H9 (cell line): ENCODE measurements around the gene PSTPIP1. TPM values are rescaled to one million over a fixed set of nuclear protein-coding genes. Genes with fewer than 3 reads are reported as not detected.

Experiments
- DNase-seq: peaks from one replicate; pipeline ENCODE4 v3.0.0-alpha.2; 2017
- H2AFZ ChIP-seq: one replicate; pipeline ENCODE4 v1.6.1; 2013; ENCODE audit warnings: mild to moderate bottlenecking, low read length, control low read depth, moderate library complexity
- H2AK5ac ChIP-seq: 2 replicates; pipeline ENCODE4 v1.6.1; 2013; ENCODE audit warnings: low read length, control low read depth, mixed read lengths; ENCODE audit not compliant: insufficient read length
- H2BK120ac ChIP-seq: one replicate; pipeline ENCODE4 v1.6.1; 2013; ENCODE audit warnings: low read depth, mild to moderate bottlenecking, low read length, control low read depth, inconsistent platforms; ENCODE audit not compliant: poor library complexity, severe bottlenecking
- H2BK12ac ChIP-seq: 2 replicates; pipeline ENCODE4 v1.6.1; 2013; ENCODE audit warnings: low read length, control low read depth, mixed read lengths, low read depth; ENCODE audit not compliant: insufficient read length
- H2BK15ac ChIP-seq: 2 replicates; pipeline ENCODE4 v1.6.1; 2013; ENCODE audit warnings: low read depth, low read length, control low read depth
- H2BK20ac ChIP-seq: one replicate; pipeline ENCODE4 v1.6.1; 2013; ENCODE audit warnings: low read depth, mild to moderate bottlenecking, low read length, control low read depth, inconsistent platforms; ENCODE audit not compliant: poor library complexity, severe bottlenecking
- H2BK5ac ChIP-seq: 2 replicates; pipeline ENCODE4 v1.6.1; 2013; ENCODE audit warnings: low read length, control low read depth, mixed read lengths; ENCODE audit not compliant: insufficient read length
- H3K14ac ChIP-seq: 2 replicates; pipeline ENCODE4 v1.6.1; 2013; ENCODE audit warnings: low read length, control low read depth; ENCODE audit not compliant: insufficient read depth
- H3K18ac ChIP-seq: 2 replicates; pipeline ENCODE4 v1.6.1; 2013; ENCODE audit warnings: low read depth, mild to moderate bottlenecking, mixed read lengths, low read length, control low read depth; ENCODE audit not compliant: insufficient read length
- H3K23ac ChIP-seq: 2 replicates; pipeline ENCODE4 v1.6.1; 2013; ENCODE audit warnings: low read length, control low read depth, mixed read lengths, low read depth; ENCODE audit not compliant: insufficient read length
- H3K23me2 ChIP-seq: 2 replicates; pipeline ENCODE4 v1.6.1; 2013; ENCODE audit warnings: low read depth, mild to moderate bottlenecking, mixed read lengths, low read length, control low read depth; ENCODE audit not compliant: insufficient read length, poor library complexity, severe bottlenecking
- H3K27ac ChIP-seq: 2 replicates; pipeline ENCODE4 v1.5.1; 2013; ENCODE audit warnings: low read length, control low read depth, mixed read lengths, low read depth; ENCODE audit not compliant: insufficient read length
- H3K27me3 ChIP-seq: 2 replicates; pipeline ENCODE4 v1.6.1; 2013; ENCODE audit warnings: low read length, control low read depth, inconsistent platforms; ENCODE audit not compliant: insufficient read depth
- H3K4ac ChIP-seq: 2 replicates; pipeline ENCODE4 v1.6.1; 2013; ENCODE audit warnings: low read depth, mild to moderate bottlenecking, control low read depth, inconsistent platforms, low read length, moderate library complexity
- H3K4me1 ChIP-seq: 2 replicates; pipeline ENCODE4 v1.6.1; 2013; ENCODE audit warnings: low read length, control low read depth, inconsistent platforms; ENCODE audit not compliant: insufficient read depth
- H3K4me2 ChIP-seq: 2 replicates; pipeline ENCODE4 v1.6.1; 2013; ENCODE audit warnings: low read length, control low read depth, mixed read lengths; ENCODE audit not compliant: insufficient read length, insufficient read depth
- H3K56ac ChIP-seq: 2 replicates; pipeline ENCODE4 v1.6.1; 2013; ENCODE audit warnings: low read depth, mild to moderate bottlenecking, mixed read lengths, low read length, control low read depth; ENCODE audit not compliant: insufficient read length
- H3K79me1 ChIP-seq: 2 replicates; pipeline ENCODE4 v1.6.1; 2013; ENCODE audit warnings: low read depth, mild to moderate bottlenecking, moderate library complexity, low read length, control low read depth, inconsistent platforms; ENCODE audit not compliant: insufficient read depth, poor library complexity, severe bottlenecking
- H3K79me2 ChIP-seq: 2 replicates; pipeline ENCODE4 v1.6.1; 2013; ENCODE audit warnings: low read length, control low read depth, inconsistent platforms; ENCODE audit not compliant: insufficient read depth
- H3K9ac ChIP-seq: 2 replicates; pipeline ENCODE4 v1.6.1; 2013; ENCODE audit warnings: low read length, control low read depth, mixed read lengths; ENCODE audit not compliant: insufficient read length; ENCODE audit errors: extremely low read depth
- H3K9me3 ChIP-seq: one replicate; pipeline ENCODE4 v1.6.1; 2013; ENCODE audit warnings: low read depth, low read length, inconsistent platforms; ENCODE audit not compliant: control insufficient read depth
- H3T11ph ChIP-seq: one replicate; pipeline ENCODE4 v1.6.1; 2013; ENCODE audit warnings: mild to moderate bottlenecking, low read length, control low read depth, inconsistent platforms
- H4K20me1 ChIP-seq: one replicate; pipeline ENCODE4 v1.6.1; 2013; ENCODE audit not compliant: control insufficient read depth, insufficient read length, insufficient read depth
- H4K5ac ChIP-seq: 2 replicates; pipeline ENCODE4 v1.6.1; 2013; ENCODE audit warnings: low read depth, mild to moderate bottlenecking, mixed read lengths, low read length, control low read depth; ENCODE audit not compliant: insufficient read length
- H4K8ac ChIP-seq: replicated peaks from 2 replicates; pipeline ENCODE4 v1.6.1; 2013; ENCODE audit warnings: low read length, control low read depth, mixed read lengths, low read depth; ENCODE audit not compliant: insufficient read length
- H4K91ac ChIP-seq: 2 replicates; pipeline ENCODE4 v1.6.1; 2013; ENCODE audit warnings: low read depth, mild to moderate bottlenecking, moderate library complexity, mixed read lengths, low read length, control low read depth; ENCODE audit not compliant: insufficient read length
- H3K27ac Mint-ChIP-seq, 3 experiments: 2 replicates in 2 of 3; 3 replicates in 1 of 3; pipeline ENCODE4 v1.8.0; 2020 to 2021; ENCODE audit warnings: mixed read lengths in 3 of 3, mild to moderate bottlenecking in 1 of 3, moderate library complexity in 1 of 3
- H3K27me3 Mint-ChIP-seq: 2 replicates; pipeline ENCODE4 v1.8.0; 2021; ENCODE audit warnings: low read depth, mild to moderate bottlenecking, moderate library complexity, mixed read lengths
- H3K36me3 Mint-ChIP-seq, 3 experiments: 2 replicates in 2 of 3; 3 replicates in 1 of 3; pipeline ENCODE4 v1.8.0; 2020 to 2021; ENCODE audit warnings: low read depth in 3 of 3, mixed read lengths in 3 of 3; ENCODE audit not compliant: insufficient read depth in 1 of 3
- H3K4me1 Mint-ChIP-seq, 2 experiments: 2 replicates each; pipeline ENCODE4 v1.8.0; 2020; ENCODE audit warnings: mixed read lengths in 2 of 2
- H3K4me3 Mint-ChIP-seq, 2 experiments: 2 replicates in 1 of 2; 3 replicates in 1 of 2; pipeline ENCODE4 v1.8.0; 2020 to 2021; ENCODE audit warnings: mild to moderate bottlenecking in 2 of 2, mixed read lengths in 2 of 2, moderate library complexity in 1 of 2
- H3K9me3 Mint-ChIP-seq, 2 experiments: 2 replicates in 1 of 2; 3 replicates in 1 of 2; pipeline ENCODE4 v1.8.0; 2020; ENCODE audit warnings: mild to moderate bottlenecking in 2 of 2, mixed read lengths in 2 of 2, moderate library complexity in 1 of 2
- WGBS: extraction: QIAGEN DNeasy Blood & Tissue Kit; methylation state at CpG from one replicate; pipeline ENCODE4 v1.1.7; 2013; ENCODE audit warnings: missing lambda C conversion rate, low lambda C conversion rate, mixed read lengths; ENCODE audit not compliant: insufficient read length; ENCODE audit errors: extremely low coverage; 5-methylcytosine and 5-hydroxymethylcytosine counted together
- total RNA-seq: library from RNA; stranded (reverse); gene quantifications from 2 replicates; pipeline ENCODE4 v1.2.1, GENCODE V29; 2021
- TF ChIP-seq, protein P1 (sequence below): fragments of 200-600 bp; sonication (generic); conservative IDR thresholded peaks from 3 replicates; pipeline ENCODE4 v1.8.0; 2021; ENCODE audit warnings: antibody characterized with exemption, mild to moderate bottlenecking

PSTPIP1 gene
- total RNA-seq, 1 experiment from 2014 or later, result 1.8 TPM

DNA sequence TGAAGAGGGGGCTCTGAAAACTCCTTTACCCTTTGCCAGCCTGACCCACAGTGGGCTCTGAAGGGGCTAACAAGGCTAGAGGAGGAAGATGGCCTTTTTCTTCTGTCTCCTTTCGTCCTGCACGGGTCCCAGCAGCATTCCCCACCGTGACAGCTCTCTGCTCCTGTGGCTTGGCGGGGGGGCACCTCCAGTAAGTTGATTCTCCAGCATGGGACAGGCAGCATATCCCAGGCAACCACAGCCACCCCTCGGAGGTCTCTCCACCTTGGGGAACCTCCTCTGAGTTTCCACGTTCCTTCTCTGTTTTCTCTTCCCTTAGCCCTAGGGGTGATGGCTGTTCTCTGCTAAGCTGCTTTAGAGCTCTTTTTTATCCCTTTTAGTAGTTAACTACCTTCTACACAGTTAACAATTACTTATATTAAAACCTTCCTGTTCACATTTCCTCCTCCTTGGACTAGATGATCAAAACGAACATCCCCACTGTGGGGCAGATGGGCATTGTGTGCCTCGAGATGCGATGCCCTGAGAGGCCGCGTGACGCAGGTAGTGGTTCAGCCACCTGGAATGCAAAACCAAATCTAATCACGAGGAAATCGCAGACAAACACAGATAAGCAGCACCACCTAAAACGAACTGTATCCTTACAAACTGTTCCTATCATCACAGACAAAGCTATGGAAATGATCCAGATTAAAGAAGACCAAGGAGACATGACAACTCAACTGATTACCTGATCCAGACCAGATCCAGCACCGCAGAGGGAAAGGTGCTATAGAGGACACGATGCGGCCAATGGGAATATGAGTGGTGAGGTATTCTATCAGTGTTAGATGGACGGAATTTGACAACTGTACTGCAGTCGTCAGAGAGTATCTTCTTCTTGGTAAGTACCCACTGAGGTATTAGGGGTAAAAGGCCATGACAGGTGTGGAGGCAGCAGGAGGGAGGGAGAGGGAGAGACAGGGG, 48.3 kb downstream of the PSTPIP1 start:
- H2BK12ac ChIP-seq, result no peak overlapping the region
- H3K79me1 ChIP-seq, result no peaks in the 10 kb centered on the region
- no peak overlapping the region for H2BK120ac ChIP-seq
- H3K36me3 Mint-ChIP-seq, result peaks cover 26 to 63% (median 61%) of the 10 kb centered on the region in 3 experiments
- no peak overlapping the region for H3K14ac ChIP-seq
- H2BK15ac ChIP-seq, result no peak overlapping the region
- no peaks in the 10 kb centered on the region for H3K4me1 ChIP-seq
- TF ChIP-seq, protein P1, sequence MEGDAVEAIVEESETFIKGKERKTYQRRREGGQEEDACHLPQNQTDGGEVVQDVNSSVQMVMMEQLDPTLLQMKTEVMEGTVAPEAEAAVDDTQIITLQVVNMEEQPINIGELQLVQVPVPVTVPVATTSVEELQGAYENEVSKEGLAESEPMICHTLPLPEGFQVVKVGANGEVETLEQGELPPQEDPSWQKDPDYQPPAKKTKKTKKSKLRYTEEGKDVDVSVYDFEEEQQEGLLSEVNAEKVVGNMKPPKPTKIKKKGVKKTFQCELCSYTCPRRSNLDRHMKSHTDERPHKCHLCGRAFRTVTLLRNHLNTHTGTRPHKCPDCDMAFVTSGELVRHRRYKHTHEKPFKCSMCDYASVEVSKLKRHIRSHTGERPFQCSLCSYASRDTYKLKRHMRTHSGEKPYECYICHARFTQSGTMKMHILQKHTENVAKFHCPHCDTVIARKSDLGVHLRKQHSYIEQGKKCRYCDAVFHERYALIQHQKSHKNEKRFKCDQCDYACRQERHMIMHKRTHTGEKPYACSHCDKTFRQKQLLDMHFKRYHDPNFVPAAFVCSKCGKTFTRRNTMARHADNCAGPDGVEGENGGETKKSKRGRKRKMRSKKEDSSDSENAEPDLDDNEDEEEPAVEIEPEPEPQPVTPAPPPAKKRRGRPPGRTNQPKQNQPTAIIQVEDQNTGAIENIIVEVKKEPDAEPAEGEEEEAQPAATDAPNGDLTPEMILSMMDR, result no peak
- no peak overlapping the region for H4K91ac ChIP-seq
- no peaks in the 10 kb centered on the region for H3K27me3 ChIP-seq
- H4K20me1 ChIP-seq, result no peaks in the 10 kb centered on the region
- DNase-seq, result no peak
- H2BK20ac ChIP-seq, result no peak overlapping the region
- H3K27ac ChIP-seq, result no peak overlapping the region
- no peak overlapping the region for H2BK5ac ChIP-seq
- H3K9me3 ChIP-seq, result no peaks in the 10 kb centered on the region
- no peak overlapping the region for H4K8ac ChIP-seq
- H3K4me1 Mint-ChIP-seq, result no peaks in the 10 kb centered on the region
- H3K4ac ChIP-seq, result no peak overlapping the region
- no peak overlapping the region for H3K4me2 ChIP-seq
- no CpG with 5 or more reads among the region's 20 CpGs for WGBS
- H3K79me2 ChIP-seq, result no peaks in the 10 kb centered on the region
- H3T11ph ChIP-seq, result no peak overlapping the region
- H3K9me3 Mint-ChIP-seq, result peaks cover 8 to 9% of the 10 kb centered on the region in 2 experiments
- H3K23ac ChIP-seq, result no peak overlapping the region
- no peak overlapping the region for H2AK5ac ChIP-seq
- H3K56ac ChIP-seq, result no peak overlapping the region
- H3K27ac Mint-ChIP-seq, result peak overlapping the region in 1 of 3 experiments; percentile 63; a peak in 1 of 7 replicates
- H3K4me3 Mint-ChIP-seq, result no peak overlapping the region
- no peaks in the 10 kb centered on the region for H3K27me3 Mint-ChIP-seq
- no peak overlapping the region for H2AFZ ChIP-seq
- H3K9ac ChIP-seq, result no peak overlapping the region
- H3K18ac ChIP-seq, result no peak overlapping the region
- H4K5ac ChIP-seq, result no peak overlapping the region
- no peaks in the 10 kb centered on the region for H3K23me2 ChIP-seq
